ENCODE measurements around the gene IQCF6. TPM values are rescaled to one million over a fixed set of nuclear protein-coding genes. Genes with fewer than 3 reads are reported as not detected.

The IQCF6 gene
- polyA plus RNA-seq, 3 donors = not detected

DNA sequence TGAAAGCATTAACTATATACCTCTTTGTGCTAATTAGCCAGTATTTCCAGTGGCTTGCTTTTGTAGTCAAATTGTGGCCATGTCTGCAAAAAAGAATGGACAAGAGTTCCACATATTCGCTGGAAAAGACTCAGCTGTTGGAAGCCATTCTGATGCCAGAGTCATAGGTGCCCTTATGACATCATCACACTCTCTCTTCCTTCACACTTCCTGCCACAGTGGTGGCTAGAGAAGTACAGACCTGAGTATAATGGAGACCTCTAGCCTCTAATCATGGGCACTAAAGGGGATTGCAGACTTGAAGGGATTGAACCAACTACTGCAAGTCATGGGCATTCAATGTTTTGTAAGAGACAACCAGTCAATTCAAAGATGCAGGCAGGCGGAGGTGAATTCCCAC, 38.3 kb upstream of the IQCF6 start:
- peaks cover 0 to 9% (median 2%) of the 10 kb centered on the region in 7 donors for H3K9me3 Mint-ChIP-seq
- no peaks in the 10 kb centered on the region for H3K4me1 ChIP-seq (ENCODE audit: control insufficient read depth in 1 of 2, insufficient read depth in 2 of 2, low read length in 2 of 2)
- no peaks in the 10 kb centered on the region for H3K27me3 ChIP-seq (ENCODE audit: control insufficient read depth in 2 of 2, insufficient read depth in 2 of 2, low read length in 2 of 2)
- peaks cover 4 to 12% (median 11%) of the 10 kb centered on the region in 3 donors for H3K27me3 Mint-ChIP-seq (ENCODE audit: low read depth in 3 of 3)
- no peaks in the 10 kb centered on the region for H3K36me3 Mint-ChIP-seq
- DNase-seq = no peak
- TF ChIP-seq, protein P1, sequence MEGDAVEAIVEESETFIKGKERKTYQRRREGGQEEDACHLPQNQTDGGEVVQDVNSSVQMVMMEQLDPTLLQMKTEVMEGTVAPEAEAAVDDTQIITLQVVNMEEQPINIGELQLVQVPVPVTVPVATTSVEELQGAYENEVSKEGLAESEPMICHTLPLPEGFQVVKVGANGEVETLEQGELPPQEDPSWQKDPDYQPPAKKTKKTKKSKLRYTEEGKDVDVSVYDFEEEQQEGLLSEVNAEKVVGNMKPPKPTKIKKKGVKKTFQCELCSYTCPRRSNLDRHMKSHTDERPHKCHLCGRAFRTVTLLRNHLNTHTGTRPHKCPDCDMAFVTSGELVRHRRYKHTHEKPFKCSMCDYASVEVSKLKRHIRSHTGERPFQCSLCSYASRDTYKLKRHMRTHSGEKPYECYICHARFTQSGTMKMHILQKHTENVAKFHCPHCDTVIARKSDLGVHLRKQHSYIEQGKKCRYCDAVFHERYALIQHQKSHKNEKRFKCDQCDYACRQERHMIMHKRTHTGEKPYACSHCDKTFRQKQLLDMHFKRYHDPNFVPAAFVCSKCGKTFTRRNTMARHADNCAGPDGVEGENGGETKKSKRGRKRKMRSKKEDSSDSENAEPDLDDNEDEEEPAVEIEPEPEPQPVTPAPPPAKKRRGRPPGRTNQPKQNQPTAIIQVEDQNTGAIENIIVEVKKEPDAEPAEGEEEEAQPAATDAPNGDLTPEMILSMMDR (IDR thresholded peaks at IDR 0.05) = no peak
- H3K79me2 ChIP-seq (ENCODE audit: insufficient read depth, low read length) = no peaks in the 10 kb centered on the region
- H3K4me1 Mint-ChIP-seq = no peaks in the 10 kb centered on the region
- H3K4me2 ChIP-seq (replicated peaks; ENCODE audit: extremely low read depth, low read length, poor library complexity, severe bottlenecking) = no peak overlapping the region
- no peaks in the 10 kb centered on the region for H4K20me1 ChIP-seq (ENCODE audit: insufficient read depth, low read length)
- H3K27ac ChIP-seq (ENCODE audit: low read depth in 1 of 2, low read length in 2 of 2) = no peak overlapping the region
- no peaks in the 10 kb centered on the region for H3K36me3 ChIP-seq (replicated peaks in 1 of 2; ENCODE audit: control insufficient read depth in 1 of 2, insufficient read depth in 2 of 2, low read length in 2 of 2)
- intact Hi-C loops (cut with micrococcal nuclease) = no loop called here
- no peak overlapping the region for H3K27ac Mint-ChIP-seq
- no peaks in the 10 kb centered on the region for H3K9me3 ChIP-seq (replicated peaks in 1 of 2; ENCODE audit: control insufficient read depth in 1 of 2, insufficient read depth in 1 of 2, low read length in 2 of 2)
- H3K4me3 Mint-ChIP-seq = no peak overlapping the region
- H3K4me3 ChIP-seq (replicated peaks in 1 of 3; ENCODE audit: low read depth in 2 of 3, low read length in 3 of 3) = no peak overlapping the region
- no peak overlapping the region for H2AFZ ChIP-seq (ENCODE audit: insufficient read depth, low read depth, low read length, poor library complexity, severe bottlenecking)
- WGBS (ENCODE audit: insufficient coverage) = 100% methylated on average over 1 of the region's 2 CpGs
- no peak overlapping the region for H3K9ac ChIP-seq (ENCODE audit: insufficient read depth, low read length, poor library complexity, severe bottlenecking)

DNA sequence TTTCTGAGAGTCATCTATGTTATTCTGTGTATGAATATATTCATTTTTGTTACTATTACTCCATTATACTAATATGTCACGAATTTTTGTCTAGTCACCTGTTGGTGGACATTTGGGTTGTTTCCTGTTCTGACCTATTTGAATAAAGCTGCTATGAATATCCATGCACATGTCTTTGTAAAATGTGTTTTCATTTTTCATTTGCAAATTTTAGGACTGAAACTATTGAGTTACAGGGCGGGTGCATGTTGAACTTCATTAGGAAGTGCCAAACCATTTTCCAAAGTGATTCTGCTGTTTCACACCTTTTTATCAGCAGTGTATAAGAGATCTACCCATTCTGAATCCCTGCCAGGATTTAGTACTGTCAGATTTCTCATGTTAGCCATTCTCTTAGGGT, 37.7 kb upstream of the IQCF6 start:
- no peak overlapping the region for H3K4me3 Mint-ChIP-seq
- no peaks in the 10 kb centered on the region for H3K4me1 ChIP-seq (ENCODE audit: control insufficient read depth in 1 of 2, insufficient read depth in 2 of 2, low read length in 2 of 2)
- no peaks in the 10 kb centered on the region for H3K79me2 ChIP-seq (ENCODE audit: insufficient read depth, low read length)
- H3K9me3 Mint-ChIP-seq = peaks cover 0 to 8% (median 2%) of the 10 kb centered on the region in 7 donors
- H3K27me3 Mint-ChIP-seq (ENCODE audit: low read depth in 3 of 3) = peaks cover 4 to 11% (median 10%) of the 10 kb centered on the region in 3 donors
- no peak overlapping the region for H2AFZ ChIP-seq (ENCODE audit: insufficient read depth, low read depth, low read length, poor library complexity, severe bottlenecking)
- H3K36me3 ChIP-seq (replicated peaks in 1 of 2; ENCODE audit: control insufficient read depth in 1 of 2, insufficient read depth in 2 of 2, low read length in 2 of 2) = no peaks in the 10 kb centered on the region
- 100% methylated on average over 1 of the region's 2 CpGs for WGBS (ENCODE audit: insufficient coverage)
- H3K27ac Mint-ChIP-seq = no peak overlapping the region
- no peaks in the 10 kb centered on the region for H3K4me1 Mint-ChIP-seq
- H3K9ac ChIP-seq (ENCODE audit: insufficient read depth, low read length, poor library complexity, severe bottlenecking) = no peak overlapping the region
- TF ChIP-seq, protein P1 (IDR thresholded peaks at IDR 0.05) = no peak
- DNase-seq = no peak
- H3K4me3 ChIP-seq (replicated peaks in 1 of 3; ENCODE audit: low read depth in 2 of 3, low read length in 3 of 3) = no peak overlapping the region
- no peaks in the 10 kb centered on the region for H3K9me3 ChIP-seq (replicated peaks in 1 of 2; ENCODE audit: control insufficient read depth in 1 of 2, insufficient read depth in 1 of 2, low read length in 2 of 2)
- no peak overlapping the region for H3K4me2 ChIP-seq (replicated peaks; ENCODE audit: extremely low read depth, low read length, poor library complexity, severe bottlenecking)
- H3K27me3 ChIP-seq (ENCODE audit: control insufficient read depth in 2 of 2, insufficient read depth in 2 of 2, low read length in 2 of 2) = no peaks in the 10 kb centered on the region
- no peak overlapping the region for H3K27ac ChIP-seq (ENCODE audit: low read depth in 1 of 2, low read length in 2 of 2)
- intact Hi-C loops (cut with micrococcal nuclease) = no loop called here
- H3K36me3 Mint-ChIP-seq = no peaks in the 10 kb centered on the region
- H4K20me1 ChIP-seq (ENCODE audit: insufficient read depth, low read length) = no peaks in the 10 kb centered on the region
